ENCODE measurements around the gene ERRFI1.
"Not testable (repeated sequence)": the region's sequence is repeated elsewhere in the genome, so short reads cannot be mapped to it uniquely, and the experiment has no call there.

ERRFI1 gene

GRCh38 chr1:8026153-8026975 lies at the start of gene ERRFI1:
TSS of gene ERRFI1 (minus strand) at chr1:8026309. CDS start at chr1:8015619, 10,690 bp downstream.
- peak; percentile 95 for DNase-seq (ENCODE audit: low spot score)
- Histone ChIP-seq H3K27ac (peak within 1 kb of the TSS; percentile 97 to 98), H3K4me3 (peak within 1 kb of the TSS; percentile 97)
- no peak for TF ChIP-seq CTCF (IDR thresholded peaks at IDR 0.05)

GRCh38 chr1:8075511-8076051 lies 49.5 kb upstream of the ERRFI1 start:
- H3K27ac ChIP-seq: peak overlapping the region in 1 of 2 donors; percentile 1
- no peak for DNase-seq (ENCODE audit: low spot score)
- no peak overlapping the region for H3K4me3 ChIP-seq
- TF ChIP-seq CTCF (IDR thresholded peaks at IDR 0.05): no peak

GRCh38 chr1:8073112-8073855 lies 47.2 kb upstream of the ERRFI1 start:
- no peak overlapping the region for H3K4me3 ChIP-seq
- no peak for TF ChIP-seq CTCF (IDR thresholded peaks at IDR 0.05)
- DNase-seq (ENCODE audit: low spot score): no peak
- H3K27ac ChIP-seq: no peak overlapping the region

GRCh38 chr1:8070381-8070811 lies 44.3 kb upstream of the ERRFI1 start:
- Histone ChIP-seq H3K27ac (no peak overlapping the region), H3K4me3 (no peak overlapping the region)
- TF ChIP-seq CTCF (IDR thresholded peaks at IDR 0.05): no peak
- no peak for DNase-seq (ENCODE audit: low spot score)

- not testable (repeated sequence) for H3K27ac ChIP-seq
These were observed 43.7 kb upstream of the ERRFI1 start for GRCh38 chr1:8069614-8070320.

GRCh38 chr1:8065369-8065768 lies 39.3 kb upstream of the ERRFI1 start:
- Histone ChIP-seq H3K27ac (no peak overlapping the region), H3K4me3 (no peak overlapping the region)
- TF ChIP-seq CTCF (IDR thresholded peaks at IDR 0.05): no peak
- DNase-seq (ENCODE audit: low spot score): no peak

More at GRCh38 chr1:8069614-8070320, 43.7 kb upstream of the ERRFI1 start:
- DNase-seq (ENCODE audit: low spot score); H3K4me3 ChIP-seq: not testable (repeated sequence)
